Inflammatory macrophage treated with lipopolysaccharide for 4 hours (primary cell): ENCODE measurements around the gene BAZ2B.
"Not testable (repeated sequence)": the region's sequence is repeated elsewhere in the genome, so short reads cannot be mapped to it uniquely, and the experiment has no call there.

Source experiments
- DNase-seq: peaks from one replicate; pipeline ENCODE4 v3.0.0-alpha.2; 2020

The BAZ2B gene

GRCh38 chr2:159456500-159457426 lies 159.6 kb downstream of the BAZ2B start:
- DNase-seq = peak; percentile 65

- peak; percentile 0 for DNase-seq
These were observed 160.9 kb downstream of the BAZ2B start for GRCh38 chr2:159455330-159455918.

DNA sequence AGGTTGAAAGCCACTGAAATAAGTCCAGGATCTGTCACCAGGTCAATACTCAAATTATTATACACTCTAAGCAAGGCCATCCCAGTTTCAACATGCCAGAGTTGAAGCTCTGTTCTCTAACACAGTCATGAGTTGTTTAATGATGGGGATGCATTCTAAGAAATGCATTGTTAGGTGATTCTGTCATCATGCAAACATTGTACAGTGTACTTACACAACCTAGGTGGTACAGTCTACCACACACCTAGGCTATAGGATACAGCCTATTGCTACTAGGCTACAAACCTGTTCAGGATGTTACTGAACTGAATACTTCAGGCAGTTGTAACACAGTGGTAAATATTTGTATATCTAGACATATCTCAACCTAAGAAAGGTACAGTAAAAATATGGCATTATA lies 162.2 kb downstream of the BAZ2B start:
- no peak for DNase-seq

DNA sequence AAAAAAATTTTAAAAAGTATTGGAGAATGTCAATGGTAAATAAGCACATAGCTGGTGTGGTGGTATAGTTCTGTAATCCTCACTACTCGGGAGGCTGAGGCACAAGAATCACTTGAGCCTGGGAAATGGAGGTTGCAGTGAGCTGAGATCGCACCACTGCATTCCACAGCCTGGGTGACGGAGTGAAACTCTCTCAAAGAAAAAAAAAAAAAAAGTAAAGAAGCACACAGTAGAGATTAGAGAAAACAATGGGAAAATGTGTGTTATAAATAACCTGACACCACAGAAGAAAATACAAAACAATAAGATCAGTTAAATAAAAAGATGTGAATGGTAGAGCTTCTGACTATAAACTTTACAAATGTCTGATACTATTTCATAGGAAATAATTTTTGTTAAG lies 166.2 kb downstream of the BAZ2B start:
- DNase-seq = no peak

- no peak for DNase-seq
These were observed 166.7 kb downstream of the BAZ2B start for GRCh38 chr2:159449504-159450124.

DNA sequence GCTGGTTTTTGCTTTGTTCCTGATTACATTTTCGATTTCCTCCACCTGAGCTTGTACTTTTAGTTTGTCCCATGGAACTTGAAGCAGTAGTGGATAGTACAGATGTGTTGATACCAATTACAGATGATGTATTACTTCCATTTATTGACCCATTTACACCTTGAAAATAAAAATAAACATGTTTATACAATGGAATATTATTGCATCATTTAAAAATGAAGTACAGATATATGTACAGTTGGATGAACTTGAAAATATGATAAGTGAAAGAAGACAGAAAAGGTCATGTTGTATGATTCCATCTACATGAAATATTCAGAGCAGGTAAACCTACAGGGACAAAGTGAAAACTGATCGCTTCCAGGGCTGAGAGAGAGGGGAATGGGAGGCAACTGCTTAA lies 169.5 kb downstream of the BAZ2B start:
- DNase-seq = no peak

- no peak for DNase-seq
These were observed 170.1 kb downstream of the BAZ2B start for GRCh38 chr2:159446201-159446600.

DNA sequence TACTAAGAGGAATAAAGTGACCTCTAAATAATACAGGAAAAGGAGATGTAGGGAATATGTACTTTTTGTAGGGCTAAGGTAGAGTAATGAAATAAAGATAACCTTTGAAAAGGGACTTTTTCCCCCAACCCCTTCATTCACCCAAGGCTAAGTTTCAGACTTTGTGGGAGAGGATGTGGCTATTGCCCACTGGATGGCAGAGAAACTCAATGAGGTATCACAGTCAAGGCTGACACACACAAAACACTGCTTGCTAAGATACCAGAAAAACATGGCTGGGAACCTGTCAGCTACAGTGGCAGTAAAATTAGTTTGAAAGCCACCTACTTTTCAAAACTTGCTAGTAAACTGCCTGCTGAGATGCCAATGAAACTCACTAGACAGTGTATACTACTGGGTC lies 171.0 kb downstream of the BAZ2B start:
- no peak for DNase-seq

DNA sequence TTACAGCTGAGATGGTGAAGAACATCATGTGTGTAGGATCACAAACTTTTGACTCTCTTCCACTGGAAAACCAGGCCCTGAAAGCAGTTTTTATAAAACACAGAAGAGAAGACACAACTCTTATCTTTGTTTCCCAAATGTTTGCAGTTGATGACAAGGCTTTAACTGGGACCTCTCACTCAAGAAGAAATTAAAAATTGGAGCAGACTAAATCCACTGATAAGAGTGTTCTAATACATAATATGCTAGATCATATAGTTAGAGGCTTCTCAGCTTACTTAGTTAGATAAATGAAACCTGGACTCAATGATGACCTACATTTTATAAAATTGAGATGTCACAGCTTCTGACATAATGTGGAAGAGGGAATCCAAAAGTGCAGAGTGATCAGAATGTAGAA lies 171.6 kb downstream of the BAZ2B start:
- no peak for DNase-seq

- no peak for DNase-seq
These were observed 174.0 kb downstream of the BAZ2B start for GRCh38 chr2:159442159-159442852.

DNA sequence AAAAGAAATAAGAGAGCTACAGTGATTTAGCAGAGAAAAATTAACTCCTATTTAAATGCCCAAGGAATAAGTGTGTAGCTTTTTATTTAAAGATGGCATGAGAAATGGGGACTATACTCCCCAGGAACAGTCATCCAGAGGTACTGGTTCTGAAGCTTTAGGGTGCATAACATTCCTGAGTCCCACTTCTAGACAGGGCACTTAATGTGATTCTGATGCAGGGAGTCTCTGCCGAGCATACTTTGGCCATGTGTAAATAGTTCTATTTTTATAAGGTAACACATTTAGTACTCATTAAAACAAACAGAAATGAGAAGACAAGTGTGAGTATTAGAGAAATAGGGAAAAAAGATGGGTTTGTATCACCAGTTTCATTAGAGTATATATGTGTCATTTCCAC lies 175.2 kb downstream of the BAZ2B start:
- DNase-seq = no peak

DNA sequence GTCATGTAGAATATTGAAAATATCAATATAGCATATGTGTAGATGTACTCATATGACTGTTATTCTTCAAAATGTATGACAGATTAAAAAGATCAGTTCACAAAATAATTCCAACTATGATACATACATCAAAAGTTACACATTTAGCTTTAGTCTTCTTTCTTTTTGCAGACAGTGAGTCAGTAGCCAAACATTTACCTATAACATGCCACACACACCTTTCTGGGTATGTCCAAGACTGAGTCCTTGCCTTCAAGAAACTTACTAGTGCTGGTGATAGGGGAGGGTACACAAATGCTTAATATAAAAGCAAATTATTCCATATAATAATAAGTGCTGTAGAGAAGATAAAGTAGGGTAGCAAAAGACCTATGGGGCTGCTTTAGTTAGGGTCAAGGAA lies 176.9 kb downstream of the BAZ2B start:
- no peak for DNase-seq

GRCh38 chr2:159438720-159439353 lies 177.5 kb downstream of the BAZ2B start:
- no peak for DNase-seq

DNA sequence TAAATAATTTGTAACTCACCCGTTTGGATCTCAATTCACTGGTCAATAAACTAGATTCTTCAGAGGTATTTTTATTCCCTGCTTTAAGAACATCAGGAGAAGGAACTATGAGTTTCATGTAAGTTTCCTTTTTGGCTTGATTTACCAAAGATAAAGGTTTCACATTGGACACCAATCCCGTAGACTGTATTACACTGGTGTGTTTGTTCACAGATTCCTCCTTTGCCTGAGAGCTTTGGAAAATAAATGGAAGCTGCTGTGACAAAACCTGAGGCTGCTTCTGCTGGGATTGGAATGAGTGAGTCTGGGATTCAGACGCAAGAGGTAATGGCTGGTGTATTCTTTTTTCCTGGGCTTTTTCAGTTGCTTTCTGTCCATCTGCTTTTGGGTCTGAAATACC lies 178.1 kb downstream of the BAZ2B start:
- DNase-seq = no peak

DNA sequence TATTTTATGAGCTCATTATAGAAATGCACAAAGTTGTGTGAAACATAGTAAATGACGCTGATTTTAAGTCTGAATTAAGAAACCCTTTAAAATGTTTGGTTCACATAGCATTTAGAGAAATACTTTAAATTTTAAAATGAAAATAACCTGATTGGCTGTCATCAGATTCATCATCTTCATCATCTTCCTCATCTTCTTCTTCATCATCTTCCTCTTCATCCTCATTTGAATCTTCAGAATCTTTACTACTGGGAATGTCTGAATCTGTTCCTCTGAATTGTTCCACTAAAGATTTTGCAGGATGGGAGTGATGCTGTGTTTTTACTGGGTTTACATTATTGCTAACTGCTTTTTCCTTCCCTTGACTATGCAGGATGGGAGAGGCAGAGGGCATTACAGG lies 183.7 kb downstream of the BAZ2B start:
- no peak for DNase-seq

DNA sequence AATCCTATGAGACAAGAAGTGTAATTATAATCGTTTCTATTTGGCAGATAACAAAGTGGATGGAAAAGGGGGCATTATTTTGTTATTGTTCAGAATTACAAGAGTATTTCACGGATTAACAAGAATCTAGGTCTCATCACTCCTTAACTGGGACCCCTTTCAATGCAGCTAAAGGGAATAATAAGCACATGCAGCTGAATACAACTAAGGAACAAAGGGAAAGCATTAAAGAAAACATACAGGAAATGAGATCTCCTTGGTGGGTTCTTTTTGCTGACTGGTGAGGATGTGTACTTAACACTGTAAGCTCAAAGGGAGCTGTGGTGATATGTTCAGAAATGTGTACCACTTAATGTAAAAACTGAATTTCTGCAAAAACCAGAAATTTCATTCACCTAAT lies 189.3 kb downstream of the BAZ2B start:
- DNase-seq = no peak

GRCh38 chr2:159419403-159419802 lies 196.9 kb downstream of the BAZ2B start:
- no peak for DNase-seq

DNA sequence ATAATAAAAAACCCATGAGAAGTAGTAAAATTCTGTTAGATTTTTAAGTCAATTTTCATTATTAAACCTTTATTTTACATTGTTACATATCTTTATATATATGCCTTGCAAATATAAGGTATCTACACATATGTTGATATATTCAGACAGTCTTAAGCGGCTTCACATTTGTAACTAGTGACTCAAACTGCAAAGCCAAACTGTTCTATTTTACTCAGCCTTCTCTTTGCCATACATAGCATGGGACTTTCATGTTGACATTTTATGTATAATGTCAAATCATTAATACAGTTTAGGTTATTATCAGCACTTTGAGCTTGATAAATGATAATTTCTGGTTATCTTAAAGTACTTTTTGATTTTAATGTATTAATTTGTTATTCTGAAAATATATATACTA lies 204.9 kb downstream of the BAZ2B start:
- no peak for DNase-seq

DNA sequence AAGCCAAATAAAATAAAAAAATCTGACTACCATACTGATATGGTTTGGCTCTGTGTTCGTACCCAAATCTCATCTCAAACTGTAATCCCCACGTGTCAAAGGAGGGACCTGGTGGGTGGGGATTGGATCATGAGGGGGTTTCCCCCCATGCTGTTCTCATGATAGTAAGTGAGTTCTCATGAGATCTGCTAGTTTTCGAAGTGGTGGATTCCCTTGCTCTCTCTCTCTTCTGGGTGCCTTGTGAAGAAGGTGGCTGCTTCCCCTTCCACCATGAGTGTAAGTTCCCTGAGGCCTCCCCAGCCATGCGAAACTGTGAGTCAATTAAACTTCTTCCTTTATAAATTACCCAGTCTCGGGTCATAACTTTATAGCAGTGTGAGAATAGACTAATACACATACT lies 206.1 kb downstream of the BAZ2B start:
- no peak for DNase-seq

DNA sequence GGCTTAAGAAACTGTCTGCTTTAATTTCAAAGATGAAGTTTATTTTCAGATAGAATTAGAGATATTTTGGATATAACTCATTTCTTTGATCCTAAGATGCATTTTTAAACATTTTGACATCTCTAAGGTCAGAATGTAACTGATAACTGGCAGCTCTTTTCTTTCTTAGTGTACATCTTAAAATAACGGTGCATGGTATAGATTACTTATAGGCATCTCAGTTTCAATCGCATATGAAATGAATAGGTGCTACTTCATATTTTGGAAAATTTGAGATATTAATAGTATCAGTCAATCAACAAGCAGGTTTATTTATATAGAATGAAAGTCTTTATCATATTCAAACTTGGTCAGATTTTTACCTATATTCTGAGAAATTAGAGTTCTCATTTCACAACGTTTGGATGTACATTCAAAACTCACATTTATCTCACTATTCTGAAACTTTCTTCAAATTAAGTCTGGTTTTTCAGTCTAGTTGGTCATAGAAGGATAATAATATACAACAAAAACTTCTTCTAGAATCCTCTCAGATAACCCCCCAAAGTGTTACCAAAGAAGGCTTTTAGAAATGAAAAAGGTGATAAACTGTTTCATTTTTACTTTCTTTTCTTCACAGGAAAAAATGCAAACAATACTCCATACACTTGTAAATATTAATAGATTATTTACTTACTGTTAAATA lies 207.1 kb downstream of the BAZ2B start:
- DNase-seq = no peak

GRCh38 chr2:159402790-159403189 lies 213.6 kb downstream of the BAZ2B start:
- no peak for DNase-seq

GRCh38 chr2:159402160-159402559 lies 214.2 kb downstream of the BAZ2B start:
- not testable (repeated sequence) for DNase-seq
